NCI-H1417 treated with DMSO at 0.1 percent for 48 hours (cell line): Measurements from ENCODE around the gene CSMD2.

ENCODE experiments used
- DNase-seq: peaks from one replicate; lab custom pipeline; 2025; lab: John Stamatoyannopoulos, UW

The CSMD2 gene

DNA sequence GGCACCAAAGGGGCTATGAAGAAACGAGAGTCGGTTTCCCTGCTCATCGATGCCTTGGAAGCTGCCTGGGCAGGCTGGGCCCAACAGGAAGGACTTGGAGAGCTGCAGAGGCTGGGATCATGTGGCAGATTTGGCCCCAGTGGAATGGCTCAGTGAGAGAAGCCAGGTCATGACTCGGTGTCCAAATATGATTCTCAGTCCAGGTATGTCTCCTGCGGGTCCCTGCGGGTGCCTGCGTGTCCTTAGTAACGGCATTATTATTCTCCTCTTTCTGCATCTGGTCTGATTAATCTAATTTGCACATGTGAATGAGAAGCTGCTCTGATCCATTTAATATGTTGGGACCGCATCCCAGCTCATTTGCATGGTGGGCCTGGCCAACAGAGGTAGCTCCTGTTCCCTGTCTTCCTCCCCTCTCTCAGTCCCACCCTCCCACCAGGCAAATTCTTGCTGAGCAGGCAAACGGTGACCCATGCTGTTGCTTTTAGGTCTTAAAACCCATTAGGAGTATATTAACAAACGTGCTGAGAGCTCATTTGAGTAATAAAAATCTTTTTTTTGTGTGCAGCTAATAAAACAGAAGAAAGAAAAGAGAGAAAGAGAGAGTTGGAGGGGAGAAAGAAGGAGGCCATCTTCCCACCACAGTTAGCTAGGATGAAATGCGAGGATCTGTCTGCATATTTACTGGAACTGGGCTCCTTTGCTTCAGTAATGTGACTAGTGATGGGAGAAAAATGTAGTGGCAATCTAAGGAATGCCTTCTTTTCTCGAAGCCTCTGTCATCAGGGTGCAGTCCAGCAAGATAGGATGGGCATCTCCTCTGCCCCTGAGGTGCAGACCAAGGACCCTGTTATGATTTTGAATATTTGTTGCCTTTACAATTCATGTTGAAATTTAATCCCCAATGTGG lies 167.6 kb downstream of the CSMD2 start:
- DNase-seq, result no peak

DNA sequence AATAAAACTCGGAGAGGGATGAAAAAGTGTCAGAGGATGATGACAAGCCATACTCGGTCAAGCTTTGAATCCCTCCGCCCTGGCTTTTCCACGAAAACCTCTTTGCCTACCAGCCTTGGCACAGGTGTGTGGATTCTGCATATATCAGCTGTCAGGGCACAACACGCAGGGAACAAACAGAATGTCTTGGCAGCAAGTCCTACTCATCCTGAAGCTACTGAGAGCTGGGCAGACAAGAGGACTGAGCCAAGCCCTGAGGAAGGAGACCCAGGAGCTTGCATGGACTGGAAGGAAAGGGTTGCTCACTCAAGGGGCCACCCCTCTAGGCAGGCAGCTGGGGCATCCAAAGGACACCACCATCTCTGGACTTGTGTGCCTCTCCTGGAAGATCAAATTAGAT lies 168.7 kb downstream of the CSMD2 start:
- DNase-seq, result no peak

DNA sequence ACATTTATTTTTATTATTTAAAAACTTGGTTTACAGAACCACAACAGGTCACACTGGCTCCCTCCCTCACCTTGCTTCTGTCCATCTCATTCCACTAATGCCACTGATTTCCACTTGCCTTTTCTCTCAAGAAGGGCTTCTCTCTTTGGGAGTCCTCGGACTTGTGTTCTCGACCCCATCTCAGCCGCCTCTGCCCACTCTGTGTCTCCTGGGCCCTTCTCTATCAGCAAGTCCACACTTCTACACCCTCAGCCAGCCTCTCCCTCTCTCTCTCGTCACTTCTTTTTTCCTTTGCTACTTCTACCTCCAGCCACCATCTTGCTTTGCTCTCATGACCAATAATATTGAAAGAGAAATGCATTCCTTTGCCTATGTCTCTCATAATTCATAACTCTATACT lies 171.7 kb downstream of the CSMD2 start:
- no peak for DNase-seq

DNA sequence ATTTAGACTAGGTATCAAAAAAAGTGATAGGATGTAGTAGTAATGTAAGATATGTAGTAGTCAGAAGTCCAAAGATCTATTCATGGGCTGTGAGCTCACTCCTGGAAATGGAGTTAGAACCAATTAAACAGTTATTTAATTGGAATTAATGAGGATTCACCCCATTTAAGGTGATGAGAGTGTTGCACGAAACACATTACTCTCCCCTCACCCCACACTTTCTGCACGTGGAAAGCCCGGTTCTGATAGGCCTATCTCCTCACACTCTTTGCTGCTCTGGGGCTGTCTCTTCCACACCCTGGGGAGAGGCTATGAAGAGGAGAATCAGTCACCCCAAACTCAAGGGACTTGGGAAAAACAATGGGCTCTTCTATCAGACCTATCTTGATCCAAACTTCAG lies 174.7 kb downstream of the CSMD2 start:
- no peak for DNase-seq

DNA sequence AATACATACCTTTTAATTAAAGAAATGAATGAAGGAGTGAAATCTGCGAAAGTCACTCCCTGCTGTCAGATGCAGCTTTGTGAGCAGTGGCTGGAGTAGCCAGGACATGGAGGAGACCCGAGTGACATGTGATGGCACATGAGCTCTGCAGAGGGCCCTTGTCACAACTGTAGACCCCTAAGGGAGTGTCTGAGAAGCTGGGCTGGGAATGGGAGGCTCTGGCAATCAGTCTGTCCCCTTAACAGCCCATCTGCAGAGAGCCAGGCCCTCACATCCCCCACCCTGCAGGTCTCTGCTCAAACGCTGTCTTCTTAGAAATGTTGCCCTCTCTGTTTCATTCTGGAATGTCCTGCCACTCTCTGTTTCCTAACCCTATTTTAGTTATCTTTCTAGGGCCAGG lies 176.9 kb downstream of the CSMD2 start:
- no peak for DNase-seq

DNA sequence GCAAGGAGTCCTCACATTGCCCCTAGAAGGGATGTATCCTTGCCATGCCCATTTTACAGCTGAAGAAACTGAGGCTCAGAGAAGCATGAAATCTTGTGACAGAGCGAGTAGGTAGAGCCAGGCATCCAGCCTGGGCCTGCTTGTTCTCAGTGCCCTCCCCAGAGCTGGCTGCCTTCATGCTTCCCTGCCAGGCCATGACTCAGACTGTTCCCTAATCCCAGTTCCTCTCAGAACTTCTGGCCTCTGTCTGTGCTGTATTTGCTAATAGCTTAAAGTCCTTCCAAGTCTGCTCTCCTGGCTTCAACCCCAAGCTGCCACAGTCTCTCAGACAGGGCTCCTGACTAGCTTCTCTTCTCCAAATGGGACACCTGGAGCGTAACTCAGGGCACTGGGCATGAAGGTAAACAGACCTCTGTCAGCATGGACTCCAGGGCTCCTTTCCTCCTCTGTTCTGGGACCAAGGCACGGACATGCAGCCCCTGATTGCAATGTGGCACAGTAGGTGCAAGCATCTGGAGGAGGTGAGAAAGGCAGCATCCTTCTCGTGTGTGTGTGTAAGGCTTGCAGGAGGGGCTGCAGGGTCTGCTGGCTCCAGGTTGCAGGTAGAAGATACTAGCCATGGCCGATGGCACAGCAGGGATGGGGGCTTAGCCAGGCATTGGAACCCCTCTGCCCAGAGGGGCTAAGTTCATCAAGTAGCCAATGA lies 178.5 kb downstream of the CSMD2 start:
- DNase-seq, result no peak

DNA sequence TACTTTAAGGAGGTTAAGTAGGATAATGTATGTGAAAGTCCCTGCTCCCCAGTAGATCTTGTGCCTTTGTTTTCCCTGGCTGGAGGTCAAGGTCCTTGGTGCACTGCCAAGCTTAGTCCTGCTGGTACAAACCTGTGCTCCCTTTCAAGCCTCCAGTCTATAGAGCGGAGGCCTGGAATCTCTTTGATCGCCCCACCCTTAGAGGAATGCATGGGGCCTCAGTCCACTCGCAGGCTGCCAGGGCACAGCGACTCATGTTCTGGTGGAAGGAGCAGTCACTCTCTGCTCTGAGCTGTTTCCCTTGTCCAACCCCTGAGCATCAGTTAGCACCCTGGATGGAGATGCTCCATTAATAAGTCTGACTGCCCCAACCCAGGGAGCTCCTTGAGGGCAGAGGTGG lies 179.4 kb downstream of the CSMD2 start:
- DNase-seq, result no peak

DNA sequence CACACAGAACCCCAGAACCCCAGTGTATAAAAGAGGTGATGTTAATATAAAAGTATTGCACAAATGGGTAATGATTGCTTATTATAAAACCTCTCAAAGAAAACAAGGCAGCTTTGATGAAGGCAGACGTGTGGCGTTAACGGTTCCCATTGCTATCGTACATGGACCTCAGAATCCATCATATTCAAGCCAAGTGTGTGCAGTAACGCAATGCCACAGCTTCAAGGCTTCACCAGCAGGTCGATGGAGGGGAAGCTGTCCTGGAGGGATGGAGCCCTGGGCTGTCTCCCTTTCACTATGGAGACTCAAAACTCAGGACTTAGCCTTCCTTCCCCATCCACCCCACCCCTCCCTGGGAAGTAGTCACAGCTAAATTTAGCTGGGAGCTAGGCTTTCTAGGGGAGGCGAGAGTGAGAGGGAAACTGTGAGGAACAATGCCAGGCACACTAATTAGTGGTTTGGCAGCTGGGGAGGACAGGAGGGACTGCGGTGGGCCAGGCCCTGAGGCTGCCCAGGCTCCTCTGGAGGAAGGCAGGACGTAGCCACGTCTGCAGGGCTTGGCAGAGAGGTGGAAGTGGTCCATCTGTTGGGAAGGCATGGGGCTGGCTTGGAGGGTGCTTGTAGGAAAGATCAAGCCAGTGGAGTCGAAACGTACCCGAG lies 180.0 kb downstream of the CSMD2 start:
- DNase-seq, result no peak

DNA sequence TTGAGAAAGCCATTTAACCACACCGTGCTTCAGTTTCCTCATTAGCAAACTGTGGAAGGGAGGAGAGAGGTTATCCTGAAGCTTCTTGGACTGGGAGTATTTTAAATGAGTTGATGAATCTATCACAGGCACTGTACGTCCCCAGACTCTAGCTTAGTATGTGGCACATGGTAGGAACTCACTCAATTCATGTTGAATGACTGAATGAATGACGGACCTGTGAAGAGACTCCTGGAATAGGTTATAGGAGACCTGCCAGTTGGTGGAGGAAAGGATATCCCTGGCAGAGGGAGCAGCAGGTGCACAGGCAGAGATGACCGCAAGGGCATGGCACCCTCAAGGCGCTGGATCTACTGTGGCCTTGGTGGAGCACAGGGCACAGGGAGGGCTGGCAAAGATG lies 182.6 kb downstream of the CSMD2 start:
- no peak for DNase-seq

DNA sequence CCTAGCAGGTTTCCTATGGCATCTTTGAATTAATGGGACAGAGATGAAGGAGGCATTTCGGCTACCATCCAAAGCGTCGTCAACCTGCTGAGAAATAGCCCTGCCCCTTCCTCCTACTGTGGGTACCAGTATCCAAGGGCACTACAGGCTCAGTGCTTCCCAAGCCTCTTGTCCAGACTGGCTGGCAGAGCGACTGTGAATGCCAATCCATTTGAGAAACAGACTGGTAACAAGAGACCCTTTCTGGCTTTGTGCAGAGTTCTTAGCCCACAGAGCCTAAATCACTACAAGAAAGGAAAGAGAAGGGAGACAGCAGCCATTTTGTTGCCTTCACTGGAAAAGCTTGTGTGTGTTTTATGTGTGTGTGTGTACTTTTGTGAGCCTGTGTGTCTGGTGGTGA lies 185.7 kb downstream of the CSMD2 start:
- DNase-seq, result no peak

DNA sequence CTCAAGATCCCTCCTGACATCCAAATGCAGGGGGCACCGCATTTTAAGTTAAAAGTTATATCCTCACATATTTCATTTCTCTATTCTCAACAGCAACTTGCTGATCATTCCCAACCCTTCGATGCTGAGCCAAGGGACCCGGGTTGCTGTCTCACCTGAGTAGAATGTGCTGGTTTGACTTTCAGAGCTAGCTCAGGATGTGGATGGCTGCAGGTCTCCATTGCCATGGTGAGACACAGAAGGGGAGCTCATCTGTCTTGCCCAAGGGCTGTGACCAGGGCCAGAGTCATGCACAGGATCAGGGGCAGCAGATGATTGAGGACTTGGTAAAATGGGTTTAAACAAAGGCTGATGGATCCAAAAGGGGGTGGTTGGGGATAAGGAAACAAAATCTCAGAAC lies 189.1 kb downstream of the CSMD2 start:
- no peak for DNase-seq

DNA sequence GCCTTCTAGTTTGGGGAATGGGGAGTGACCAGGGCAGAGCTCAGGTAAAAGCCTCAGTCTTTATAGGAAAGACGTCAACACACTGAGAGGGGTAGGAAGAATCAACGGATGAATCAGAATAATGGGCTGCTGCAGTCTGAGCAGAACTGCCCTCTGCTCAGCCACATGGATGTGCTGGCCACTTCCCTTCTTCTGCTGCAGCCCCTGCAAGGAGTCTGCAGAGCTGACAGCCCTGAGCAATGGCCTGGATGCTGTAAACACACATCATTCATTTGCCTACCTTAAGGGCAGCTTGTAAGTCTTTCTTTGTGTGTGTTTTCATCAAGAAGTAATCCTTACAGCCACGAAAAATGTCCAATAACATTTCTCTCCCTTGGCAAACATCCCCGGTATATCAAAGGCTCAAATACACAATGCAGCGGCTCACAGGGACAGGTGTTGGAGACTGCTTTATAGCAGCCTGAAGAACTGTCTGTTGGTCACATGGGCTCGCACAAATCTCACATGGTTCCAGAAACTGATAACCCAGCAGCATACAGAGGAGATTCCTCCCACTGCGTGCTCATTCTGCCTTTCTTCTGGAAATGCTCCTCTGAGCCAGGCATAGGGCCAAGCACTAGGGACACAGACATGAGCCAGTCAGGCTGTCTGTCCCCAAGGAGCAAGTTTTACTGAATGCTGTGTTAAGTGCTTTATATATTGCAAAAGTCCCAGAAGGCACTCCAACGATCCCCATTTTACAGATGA lies 191.1 kb downstream of the CSMD2 start:
- no peak for DNase-seq

DNA sequence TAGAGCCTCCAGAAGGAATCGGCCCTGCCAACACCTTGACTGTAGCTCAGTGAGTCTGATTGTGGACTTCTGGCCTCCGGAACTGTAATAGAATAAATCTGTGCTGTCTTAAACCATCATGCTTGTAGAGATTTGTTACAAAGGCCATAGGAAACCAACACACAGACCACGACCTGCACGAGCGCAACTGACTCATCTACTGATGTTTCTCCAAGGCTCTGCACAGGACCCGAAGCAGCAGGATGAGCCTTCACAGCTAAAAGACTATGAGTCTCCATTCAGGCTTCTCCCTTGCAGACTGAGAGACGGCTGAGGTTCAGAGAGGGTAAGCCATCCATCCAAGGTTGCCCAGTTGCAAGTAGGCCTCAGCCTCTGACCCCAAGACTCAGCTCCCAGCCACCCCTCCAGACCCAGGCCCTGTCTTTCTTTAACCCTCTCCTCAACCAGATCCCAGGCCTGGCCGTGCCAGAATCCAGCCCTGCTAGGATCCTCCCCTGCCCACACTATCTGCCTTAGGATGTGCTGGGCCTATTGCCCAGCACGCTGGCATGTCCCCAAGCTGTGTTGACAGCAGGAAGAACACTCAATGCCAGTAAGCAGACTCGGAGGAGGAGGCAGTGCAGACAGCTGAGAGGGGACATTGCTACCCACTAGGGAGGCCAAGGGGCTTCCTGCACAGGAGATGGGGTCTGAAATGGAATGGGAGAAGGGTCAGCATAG lies 192.2 kb downstream of the CSMD2 start:
- DNase-seq, result no peak

DNA sequence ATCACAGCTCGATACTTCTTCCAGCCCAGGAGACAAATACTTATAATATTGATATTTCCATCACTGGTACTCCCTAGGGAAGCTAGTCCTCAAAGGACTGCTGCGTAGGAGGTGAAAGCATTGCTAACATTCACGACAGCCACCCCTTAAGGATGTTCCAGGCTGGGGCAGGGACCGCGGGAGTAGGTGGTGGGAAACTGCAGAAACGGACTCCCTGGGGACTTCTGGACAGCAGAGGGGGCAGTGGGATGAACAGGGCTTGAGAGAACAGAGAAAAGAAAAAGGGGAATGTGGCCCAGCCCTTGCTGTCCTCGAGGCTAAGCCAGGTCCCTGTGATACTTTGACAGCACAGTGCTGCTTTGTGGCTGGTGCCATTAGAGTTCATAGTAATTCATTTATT lies 193.1 kb downstream of the CSMD2 start:
- no peak for DNase-seq

DNA sequence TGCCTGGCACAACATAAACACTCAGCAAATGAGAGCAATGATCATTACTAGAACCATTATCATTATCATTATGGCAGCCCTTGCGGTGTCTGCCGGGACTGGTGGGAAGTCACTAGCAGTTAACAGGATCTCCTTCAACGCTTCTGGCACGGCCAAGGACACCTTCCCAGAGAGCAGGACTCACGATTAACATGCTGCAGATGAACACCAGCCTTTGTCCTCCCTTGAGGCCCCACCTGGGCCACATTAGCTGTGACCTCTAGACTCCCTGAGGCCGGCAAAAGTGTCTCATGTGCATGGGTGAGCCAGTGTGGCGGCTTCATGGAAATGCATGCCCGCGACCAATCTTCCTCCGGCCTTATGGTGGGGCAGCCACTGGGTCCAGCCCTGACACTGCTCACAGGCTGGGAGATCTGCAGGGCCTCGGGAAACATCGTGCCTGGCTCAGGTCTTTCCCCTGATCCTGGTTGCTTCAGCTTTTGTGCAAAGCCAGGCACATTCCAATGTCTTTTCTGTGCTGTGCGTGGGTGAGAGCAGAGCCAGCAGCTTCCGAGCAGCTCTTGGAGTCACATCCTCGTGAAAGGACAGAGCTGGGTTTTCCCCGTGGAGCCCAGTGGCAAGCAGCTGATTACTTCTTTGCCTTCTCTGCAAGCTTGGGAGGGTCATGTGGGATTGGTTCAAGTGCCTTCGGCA lies 193.9 kb downstream of the CSMD2 start:
- no peak for DNase-seq

DNA sequence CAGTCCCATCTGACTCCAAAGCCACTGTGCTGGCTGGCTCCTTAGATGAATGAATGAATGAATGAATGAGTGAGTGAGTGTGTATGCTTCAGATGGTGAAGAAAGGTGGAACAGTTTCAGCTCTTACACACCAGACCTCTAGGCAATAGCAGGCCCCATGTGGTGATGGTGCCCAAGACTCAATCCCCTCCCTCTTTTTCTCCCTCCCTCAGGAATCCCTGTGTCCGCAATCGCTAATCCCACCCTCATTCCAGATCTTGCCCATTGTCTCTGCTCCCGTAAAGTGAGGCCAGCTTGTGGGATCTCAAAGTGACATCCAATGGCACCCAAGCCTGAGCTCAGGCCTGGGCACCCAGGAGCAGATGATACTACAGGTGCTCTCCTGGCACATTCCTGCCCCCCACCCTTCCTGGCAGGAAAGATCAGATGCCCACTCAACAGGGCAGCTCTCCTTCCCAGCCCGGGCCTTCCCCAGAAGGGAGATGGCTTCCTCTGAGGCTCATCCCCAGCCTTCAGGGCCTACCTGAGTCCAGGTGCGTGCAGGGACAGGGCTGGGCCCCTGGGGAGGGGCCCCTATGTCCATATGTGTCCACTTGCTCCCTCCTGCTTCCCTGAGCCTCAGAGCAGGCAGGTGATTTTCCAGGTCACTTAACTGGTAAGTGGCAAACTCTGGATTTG lies 194.7 kb downstream of the CSMD2 start:
- no peak for DNase-seq

DNA sequence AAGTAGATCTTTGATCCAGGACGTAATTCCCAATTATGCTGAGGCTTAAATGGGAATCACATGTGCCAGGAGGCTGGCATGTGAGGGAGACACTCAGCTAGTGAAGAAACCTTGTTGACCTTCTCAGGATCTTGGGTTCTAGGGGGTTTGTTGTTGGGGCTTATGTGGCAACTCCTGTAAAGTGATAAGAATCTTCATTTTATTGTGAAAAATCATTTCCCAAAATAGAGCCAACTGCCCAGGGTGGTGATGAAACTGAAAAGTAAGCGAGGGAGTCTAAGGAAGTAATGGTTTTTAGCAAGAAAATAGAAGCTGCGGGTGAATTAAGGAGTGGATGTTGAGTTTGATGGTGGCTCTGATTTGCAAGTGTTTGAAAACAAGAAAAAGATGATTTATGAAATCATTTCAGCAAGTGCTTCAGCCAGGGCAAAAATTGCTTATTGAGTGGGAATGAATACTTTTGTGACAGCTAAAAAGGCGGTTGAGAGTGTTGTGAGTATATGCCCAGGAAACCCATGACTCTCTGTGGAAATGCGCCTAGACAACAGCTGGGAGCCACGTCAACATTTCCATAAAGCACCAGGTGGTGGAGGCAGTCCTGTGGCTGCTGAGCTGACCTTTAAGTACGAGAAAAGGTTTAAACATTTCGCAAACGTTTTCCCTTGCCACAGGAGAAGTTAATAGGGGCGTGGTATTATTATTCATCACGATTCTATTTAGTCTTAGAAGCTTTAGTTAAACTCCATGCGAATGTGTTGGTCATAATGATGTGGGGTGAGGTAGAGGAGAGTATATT lies 198.5 kb downstream of the CSMD2 start:
- no peak for DNase-seq

DNA sequence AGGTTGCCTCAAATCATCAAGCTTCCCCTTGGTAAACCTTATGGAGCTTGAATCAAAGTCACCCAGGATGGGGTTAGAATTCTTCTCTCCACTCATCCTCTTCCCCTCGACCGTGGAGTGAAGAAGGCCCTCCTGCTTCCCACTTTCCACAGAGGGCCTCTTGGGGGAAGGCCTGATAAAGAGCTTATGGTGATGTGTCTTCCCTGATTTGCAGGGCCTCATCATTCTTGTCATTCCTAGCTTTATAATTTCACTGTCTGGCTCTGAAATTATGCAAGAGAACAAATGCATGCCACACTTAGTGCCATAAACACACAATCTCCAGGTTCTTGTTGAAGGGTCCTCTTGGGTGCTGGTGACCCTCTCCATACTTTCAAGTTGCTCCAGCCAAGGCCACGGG lies 199.9 kb downstream of the CSMD2 start:
- DNase-seq, result no peak

DNA sequence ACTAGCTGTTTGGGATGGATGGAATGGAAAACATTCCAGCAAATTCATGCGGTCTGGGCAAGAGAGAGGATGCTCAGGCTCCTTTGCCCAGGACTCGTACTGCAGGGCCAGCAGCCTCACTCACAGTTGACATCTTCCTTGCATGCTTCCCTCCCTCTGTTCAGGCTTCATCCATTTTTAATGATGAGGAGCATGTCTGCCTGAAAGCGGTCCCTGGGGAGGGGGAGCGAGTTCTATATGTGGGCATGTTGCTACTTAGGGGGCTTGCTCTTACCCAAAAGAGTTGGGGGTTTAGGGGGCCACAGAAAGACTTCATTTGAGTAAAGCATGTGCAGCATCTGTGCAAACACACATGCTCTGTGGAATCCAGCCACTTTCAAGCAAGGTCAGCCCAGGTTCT lies 203.0 kb downstream of the CSMD2 start:
- DNase-seq, result no peak
